Stimulated activated naive CD4-positive, alpha-beta T cell (primary cell): ENCODE data around the gene CALN1.
"Not testable (repeated sequence)": the region's sequence is repeated elsewhere in the genome, so short reads cannot be mapped to it uniquely, and the experiment has no call there.

ENCODE experiments used
- DNase-seq, 6 experiments: peaks; one replicate each; lab custom pipeline; 2025; lab: John Stamatoyannopoulos, UW

The CALN1 gene

DNA sequence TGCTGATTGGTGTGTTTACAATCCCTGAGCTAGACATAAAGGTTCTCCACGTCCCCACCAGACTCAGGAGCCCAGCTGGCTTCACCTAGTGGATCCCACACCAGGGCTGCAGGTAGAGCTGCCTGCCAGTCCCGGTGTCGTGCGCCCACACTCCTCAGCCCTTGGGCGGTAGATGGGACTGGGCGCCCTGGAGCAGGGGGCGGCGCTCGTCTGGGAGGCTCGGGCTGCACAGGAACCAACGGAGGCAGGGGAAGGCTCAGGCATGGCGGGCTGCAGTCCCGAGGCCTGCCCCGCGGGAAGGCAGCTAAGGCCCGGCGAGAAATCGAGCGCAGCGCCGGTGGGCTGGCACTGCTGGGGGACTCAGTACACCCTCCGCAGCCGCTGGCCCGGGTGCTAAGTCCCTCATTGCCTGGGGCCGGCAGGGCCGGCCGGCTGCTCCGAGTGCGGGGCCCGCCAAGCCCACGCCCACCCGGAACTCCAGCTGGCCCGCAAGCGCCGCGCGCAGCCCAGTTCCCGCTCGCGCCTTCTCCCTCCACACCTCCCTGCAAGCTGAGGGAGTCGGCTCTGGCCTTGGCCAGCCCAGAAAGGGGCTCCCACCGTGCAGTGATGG lies 674.1 kb downstream of the CALN1 start:
- DNase-seq: not testable (repeated sequence)

DNA sequence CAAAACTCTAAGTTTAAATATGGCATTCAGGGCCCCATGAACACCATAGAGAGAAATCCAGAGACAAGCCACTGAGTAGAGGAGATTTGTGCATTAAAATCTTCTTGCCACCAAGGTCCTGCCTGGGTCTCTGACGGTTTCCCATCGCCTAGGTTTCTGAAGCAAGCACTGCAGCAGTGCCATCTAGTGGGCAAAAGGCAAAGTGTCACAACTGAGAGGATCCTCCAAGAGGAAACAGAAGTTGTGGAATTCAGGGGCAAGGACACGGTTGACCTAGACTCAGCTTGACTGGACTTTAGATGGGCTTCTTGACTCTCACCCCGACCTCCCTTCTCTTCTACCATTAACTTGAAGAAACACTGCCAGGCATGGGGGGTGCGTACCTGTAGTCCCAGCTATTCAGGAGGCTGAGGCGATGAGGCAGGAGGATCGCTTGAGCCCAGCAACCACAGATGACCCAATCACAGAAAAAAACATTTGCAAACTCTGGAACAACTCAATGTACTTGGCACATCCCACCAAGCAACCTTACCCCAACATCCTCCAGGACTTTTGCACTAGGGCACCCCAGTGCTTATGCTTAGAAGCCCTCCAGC lies 676.1 kb downstream of the CALN1 start:
- peak in 2 of 6 experiments; percentile 3 to 8 for DNase-seq

DNA sequence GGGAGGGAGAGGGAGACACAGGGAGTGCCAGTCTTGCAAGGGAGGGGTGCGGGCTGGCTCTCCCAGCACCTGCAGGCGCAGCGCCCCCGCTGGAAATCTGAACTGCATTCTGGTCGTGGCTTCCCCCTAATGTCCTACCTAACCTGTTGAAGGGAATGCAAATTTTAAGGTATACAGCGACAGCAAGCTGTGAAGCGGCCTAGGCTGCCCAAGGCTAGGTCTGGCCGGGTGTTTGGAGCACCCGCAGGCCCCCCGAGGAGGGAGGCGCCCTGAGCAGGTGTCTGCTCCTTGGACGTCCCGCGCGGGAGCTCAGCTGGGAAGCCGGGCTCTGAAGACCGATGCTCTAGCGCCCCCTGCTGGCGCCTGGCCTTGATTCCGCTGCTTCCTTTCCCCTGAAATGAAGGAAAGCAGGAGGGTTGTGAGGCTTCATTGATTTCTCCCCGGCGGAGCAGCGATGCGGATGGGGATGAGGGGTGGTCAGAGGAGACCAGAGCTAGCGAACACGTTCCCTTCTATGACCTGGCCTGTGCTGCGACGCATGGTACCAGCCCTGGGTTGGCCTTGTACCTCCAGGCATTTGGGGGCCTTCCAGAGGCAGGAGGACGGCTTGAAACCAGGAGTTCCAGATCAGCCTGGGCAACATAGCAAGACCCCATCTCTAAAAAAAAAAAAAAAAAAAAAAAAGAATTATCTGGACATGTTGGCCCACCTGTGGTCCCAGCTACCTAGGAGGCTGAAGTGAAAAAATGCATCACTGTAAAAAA lies 678.8 kb downstream of the CALN1 start:
- peak in 5 of 6 experiments; percentile 13 to 37 (median 33) for DNase-seq

DNA sequence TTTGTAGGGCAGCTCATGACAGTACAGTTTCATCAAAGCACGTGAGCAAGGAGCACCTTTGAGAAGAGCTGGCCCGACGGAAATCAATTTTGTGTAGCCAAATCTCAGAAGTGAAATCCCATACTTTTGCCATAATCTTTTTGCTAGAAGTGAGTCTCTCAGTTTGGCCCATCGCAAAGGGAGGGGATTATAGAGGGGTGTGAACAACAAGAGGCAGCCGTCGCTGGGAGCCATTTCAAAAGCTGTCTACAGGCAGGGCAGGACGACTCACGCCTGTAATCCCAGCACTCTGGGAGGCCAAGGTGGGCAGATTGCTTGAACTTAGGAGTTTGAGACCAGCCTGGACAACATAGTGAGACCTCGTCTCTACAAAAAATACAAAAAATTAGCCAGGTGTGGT lies 680.4 kb downstream of the CALN1 start:
- DNase-seq: no peak
